NCI-H146 treated with DMSO at 0.1 percent for 48 hours (cell line): ENCODE data around the gene CYP4F2.
"Not testable (repeated sequence)": the region's sequence is repeated elsewhere in the genome, so short reads cannot be mapped to it uniquely, and the experiment has no call there.

Experiments used
- DNase-seq: peaks from one replicate; lab custom pipeline; 2025; ENCODE audit not compliant: unreplicated experiment; lab: John Stamatoyannopoulos, UW

The CYP4F2 gene, protein sequence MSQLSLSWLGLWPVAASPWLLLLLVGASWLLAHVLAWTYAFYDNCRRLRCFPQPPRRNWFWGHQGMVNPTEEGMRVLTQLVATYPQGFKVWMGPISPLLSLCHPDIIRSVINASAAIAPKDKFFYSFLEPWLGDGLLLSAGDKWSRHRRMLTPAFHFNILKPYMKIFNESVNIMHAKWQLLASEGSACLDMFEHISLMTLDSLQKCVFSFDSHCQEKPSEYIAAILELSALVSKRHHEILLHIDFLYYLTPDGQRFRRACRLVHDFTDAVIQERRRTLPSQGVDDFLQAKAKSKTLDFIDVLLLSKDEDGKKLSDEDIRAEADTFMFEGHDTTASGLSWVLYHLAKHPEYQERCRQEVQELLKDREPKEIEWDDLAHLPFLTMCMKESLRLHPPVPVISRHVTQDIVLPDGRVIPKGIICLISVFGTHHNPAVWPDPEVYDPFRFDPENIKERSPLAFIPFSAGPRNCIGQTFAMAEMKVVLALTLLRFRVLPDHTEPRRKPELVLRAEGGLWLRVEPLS

DNA sequence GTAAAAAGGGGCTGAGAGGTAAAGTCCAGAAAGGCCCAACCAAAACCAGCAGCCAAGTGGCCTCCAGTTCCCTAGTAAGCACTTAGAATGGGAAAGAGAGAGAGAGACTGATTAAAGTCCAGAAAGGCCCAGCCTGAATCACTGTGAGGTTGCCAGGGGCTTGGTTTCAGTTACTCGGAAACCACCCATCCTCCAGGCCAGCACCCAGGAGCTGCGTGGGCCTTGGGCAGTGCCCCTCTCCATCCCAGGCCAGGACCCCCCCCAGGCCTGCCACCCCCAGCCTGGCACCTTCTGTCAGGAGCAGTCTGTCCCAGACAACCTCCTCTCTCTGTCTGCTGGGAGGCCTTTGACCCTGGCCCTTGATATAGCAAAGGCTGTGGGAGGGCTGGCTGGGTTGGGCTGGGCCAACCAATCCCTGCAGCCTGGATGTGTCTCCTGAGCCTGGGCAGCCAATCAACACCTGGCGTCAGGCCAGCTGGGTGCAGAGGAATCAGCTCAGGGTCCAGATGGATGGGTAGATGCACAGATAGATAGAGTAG is at the start of gene CYP4F2:
Gene CYP4F2 (minus strand): TSS at position 337 of the 539 bp plus-strand sequence. CDS start 463 bp downstream, outside the sequence.
- DNase-seq = no peak

- no peak for DNase-seq
These were observed 47.4 kb upstream of the CYP4F2 start for GRCh38 chr19:15945301-15945700.

GRCh38 chr19:15944401-15944800 is 46.5 kb upstream of the CYP4F2 start:
- DNase-seq = no peak

DNA sequence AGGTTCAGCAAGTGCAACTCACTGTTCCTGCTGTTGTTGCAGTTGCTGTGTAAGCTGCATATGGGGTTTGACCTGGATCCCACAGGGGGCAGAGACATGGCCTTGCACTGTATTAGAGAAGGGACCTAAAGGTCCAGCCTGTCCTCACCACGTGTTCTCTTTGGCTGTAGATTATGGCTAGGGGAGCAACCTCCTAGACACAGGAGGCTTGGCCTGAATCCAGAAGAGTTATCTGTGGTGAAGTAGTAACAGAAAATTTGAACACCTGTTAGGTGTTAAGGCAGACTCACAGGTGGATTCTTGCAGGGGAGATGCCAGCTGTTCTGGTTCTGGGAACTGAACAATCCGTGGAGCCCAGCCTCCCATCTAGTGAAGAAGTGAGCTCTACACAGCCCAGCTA is 39.9 kb upstream of the CYP4F2 start:
- DNase-seq = no peak

GRCh38 chr19:15936950-15937349 is 39.1 kb upstream of the CYP4F2 start:
- DNase-seq = no peak

DNA sequence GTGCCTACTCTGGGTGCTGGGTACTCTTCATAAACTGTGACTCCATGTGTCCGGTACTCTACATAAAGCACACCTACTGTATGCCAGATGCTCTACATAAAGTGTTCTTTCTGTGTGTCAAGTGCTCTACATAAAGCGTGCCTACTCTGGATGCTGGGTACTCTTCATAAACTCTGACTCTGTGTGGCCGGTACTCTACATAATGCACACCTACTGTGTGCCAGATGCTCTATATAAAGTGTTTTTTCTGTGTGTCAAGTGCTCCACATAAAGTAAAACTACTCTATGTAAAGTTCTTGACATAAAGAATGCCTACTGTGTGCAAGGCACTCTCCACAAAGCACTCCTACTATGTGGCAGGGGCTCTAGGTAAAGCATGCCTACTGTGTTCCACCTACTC is 38.3 kb upstream of the CYP4F2 start:
- DNase-seq = no peak

GRCh38 chr19:15935167-15935702 is 37.4 kb upstream of the CYP4F2 start:
- no peak for DNase-seq

DNA sequence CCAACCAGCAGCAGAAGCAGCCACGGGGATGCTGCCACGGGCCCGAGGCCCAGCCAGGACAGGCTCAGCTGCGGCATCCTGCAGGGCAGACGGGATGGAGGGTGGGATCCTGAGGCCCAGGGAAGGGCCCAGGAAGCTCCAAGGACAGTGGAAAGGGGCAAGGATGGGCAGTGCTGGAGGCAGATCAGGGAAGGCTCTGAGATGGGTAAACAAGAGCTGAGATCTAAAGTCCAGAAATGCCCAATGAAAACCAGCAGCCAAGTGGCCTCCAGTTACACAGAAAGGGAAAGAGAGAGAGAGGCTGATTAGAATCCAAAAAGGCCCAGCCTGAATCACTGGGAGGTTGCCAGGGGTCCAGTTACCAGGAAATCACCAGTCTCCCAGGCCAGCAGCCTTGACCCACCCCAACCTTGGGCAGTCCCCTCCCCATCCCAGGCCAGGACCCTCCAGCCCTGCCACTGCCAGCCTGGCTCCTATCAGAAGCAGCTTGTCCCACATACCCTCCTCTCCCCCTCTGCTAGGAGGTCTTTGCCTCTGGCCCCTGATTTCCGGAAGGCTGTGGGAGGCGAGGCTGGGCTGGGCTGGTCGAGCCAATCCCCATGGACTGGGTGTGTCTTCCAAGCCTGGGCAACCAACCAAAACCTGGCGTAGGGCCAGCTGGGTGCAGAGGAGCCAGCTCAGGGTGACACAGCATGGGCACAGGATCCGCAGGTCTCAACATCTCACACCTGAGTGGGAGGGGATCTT is 36.6 kb upstream of the CYP4F2 start, which contains the start of gene CYP4F11:
Gene CYP4F11 (minus strand): TSS at position 198 of the 747 bp plus-strand sequence. CDS start 121 bp downstream, at position 77.
- DNase-seq = no peak

GRCh38 chr19:15933761-15934331 is 36.0 kb upstream of the CYP4F2 start:
- DNase-seq = not testable (repeated sequence)

- no peak for DNase-seq
These were observed 30.4 kb upstream of the CYP4F2 start for GRCh38 chr19:15928321-15928720.

- DNase-seq = no peak
These were observed 28.6 kb upstream of the CYP4F2 start for GRCh38 chr19:15926484-15926883.

- no peak for DNase-seq
These were observed 25.8 kb upstream of the CYP4F2 start for GRCh38 chr19:15923702-15924101.

DNA sequence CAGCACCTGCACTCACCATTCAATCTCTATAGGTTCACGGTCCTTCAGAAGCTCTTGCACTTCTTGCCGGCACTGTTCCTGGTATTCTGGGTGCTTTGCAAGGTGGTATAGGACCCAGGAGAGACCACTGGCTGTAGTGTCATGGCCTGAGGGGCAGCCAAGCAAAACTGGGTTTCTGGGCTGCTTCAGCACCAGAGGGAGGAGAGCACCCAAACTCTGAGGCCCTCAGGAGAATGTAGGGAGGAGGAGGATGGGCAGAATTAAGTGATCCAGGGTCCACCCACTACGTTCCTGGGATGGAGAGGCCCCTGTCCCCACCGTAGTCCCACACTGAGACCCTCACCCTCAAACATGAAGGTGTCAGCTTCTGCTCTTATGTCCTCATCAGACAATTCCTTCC is 24.1 kb upstream of the CYP4F2 start:
- no peak for DNase-seq

- DNase-seq = no peak
These were observed 21.4 kb upstream of the CYP4F2 start for GRCh38 chr19:15919243-15919642.

DNA sequence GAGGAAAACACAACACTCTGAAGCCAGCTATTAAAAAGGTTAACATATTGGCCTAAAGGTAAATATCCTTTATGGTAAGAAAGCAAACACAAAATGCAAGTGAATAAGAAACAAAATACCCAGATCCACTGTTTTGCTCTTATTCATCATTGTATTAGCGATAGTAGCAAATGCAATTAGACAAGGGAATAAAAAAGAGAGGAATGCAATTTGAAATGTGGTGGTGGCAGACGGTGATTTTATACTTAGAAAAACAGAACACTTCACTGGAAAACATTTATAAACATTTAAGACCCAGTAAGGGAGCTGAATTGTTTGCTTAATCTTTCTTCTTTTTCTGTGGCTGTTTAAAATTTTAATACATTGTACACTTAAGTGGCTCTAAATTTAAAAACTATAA is 17.2 kb upstream of the CYP4F2 start:
- DNase-seq = no peak

GRCh38 chr19:15913830-15914229 is 16.0 kb upstream of the CYP4F2 start:
- DNase-seq = no peak

DNA sequence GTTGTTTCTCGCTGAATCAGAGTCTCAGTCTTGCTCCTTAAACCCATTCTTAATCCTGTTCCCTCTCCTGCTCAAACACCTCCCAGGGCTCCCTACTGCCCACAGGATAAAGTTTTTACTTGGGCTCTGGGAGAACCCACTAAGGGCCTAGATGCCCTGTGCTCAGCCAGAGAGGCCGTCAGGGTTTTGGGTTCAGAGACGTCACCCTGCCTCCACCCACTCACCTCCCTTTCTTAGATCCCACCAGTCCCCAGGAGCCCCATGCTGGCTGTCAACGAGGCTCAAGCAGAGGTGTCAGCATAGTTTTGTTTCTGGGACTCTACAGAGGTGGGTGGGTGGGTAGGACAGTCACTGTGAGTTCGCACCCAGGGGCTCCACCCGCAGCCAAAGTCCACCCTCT is 15.5 kb upstream of the CYP4F2 start:
- no peak for DNase-seq

GRCh38 chr19:15911599-15912235 is 13.8 kb upstream of the CYP4F2 start:
- DNase-seq = no peak

DNA sequence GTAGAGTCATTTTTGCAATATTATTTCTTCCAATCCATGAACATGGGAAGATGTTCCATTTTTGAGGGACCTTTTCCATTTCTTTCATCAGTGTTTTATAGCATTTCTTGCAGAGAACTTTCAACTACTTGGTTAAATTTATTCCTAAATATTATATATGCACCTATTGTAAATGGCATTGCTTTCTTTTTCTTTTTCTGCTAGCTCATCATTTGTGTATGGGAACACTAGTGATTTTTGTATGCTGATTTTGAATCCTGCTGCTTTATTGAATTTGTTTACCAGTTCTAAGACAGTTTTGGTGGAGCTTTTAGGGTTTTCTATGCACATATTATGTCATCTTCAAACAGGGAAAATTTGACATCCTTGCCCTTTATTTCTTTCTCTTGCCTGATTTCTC is 7.2 kb upstream of the CYP4F2 start:
- no peak for DNase-seq

GRCh38 chr19:15902898-15903297 is 5.0 kb upstream of the CYP4F2 start:
- not testable (repeated sequence) for DNase-seq

- no peak for DNase-seq
These were observed 4.4 kb upstream of the CYP4F2 start for GRCh38 chr19:15902254-15902653.
